Thyroid gland (tissue), 4 donors: ENCODE data around the gene POSTN. TPM values are rescaled to one million over a fixed set of nuclear protein-coding genes. Genes with fewer than 3 reads are reported as not detected.

ENCODE experiments used
- DNase-seq, 2 donors: peaks; one replicate each; pipeline ENCODE4 v3.0.0-alpha.2; 2019
- H3K27ac ChIP-seq, 3 donors: fragments of 200-600 bp; sonication (generic); 1 replicate in 2 of 3; 2 replicates in 1 of 3; pipeline ENCODE4 v1.5.1; 2016 to 2019; ENCODE audit warnings: mild to moderate bottlenecking in 1 of 3, moderate library complexity in 1 of 3
- H3K27me3 ChIP-seq: fragments of 200-600 bp; sonication (generic); one replicate; pipeline ENCODE4 v1.5.1; 2019
- H3K36me3 ChIP-seq, 2 donors: fragments of 200-600 bp; sonication (generic); one replicate each; pipeline ENCODE4 v1.5.1; 2016 to 2019
- H3K4me1 ChIP-seq, 2 donors: fragments of 200-600 bp; sonication (generic); one replicate each; pipeline ENCODE4 v1.5.1; 2017 to 2019
- H3K4me3 ChIP-seq, 3 donors: fragments of 200-600 bp; sonication (generic); replicated peaks in 1 of 3; 1 replicate in 2 of 3; 2 replicates in 1 of 3; pipeline ENCODE4 v1.5.1; 2016; ENCODE audit warnings: mild to moderate bottlenecking in 1 of 3
- H3K9me3 ChIP-seq: fragments of 200-600 bp; sonication (generic); one replicate; pipeline ENCODE4 v1.5.1; 2017
- POLR2A ChIP-seq, 2 donors: fragments of 450-650 bp; IDR thresholded peaks; one replicate each; pipeline ENCODE4 v1.6.1; 2017; ENCODE audit warnings: antibody characterized with exemption in 2 of 2, mild to moderate bottlenecking in 2 of 2, moderate library complexity in 1 of 2
- WGBS, 2 donors: methylation state at CpG; one replicate each; pipeline ENCODE4 v1.1.5; 2017; 5-methylcytosine and 5-hydroxymethylcytosine counted together
- intact Hi-C: fragments of 100-400 bp; cut with DNase I; formaldehyde crosslinking; loops from one replicate; pipeline ENCODE4 v1.15.1; 2023
- total RNA-seq, 4 donors: library from RNA; depleted of rRNA; stranded (reverse); fragments of >200 nt; gene quantifications; one replicate each; pipeline ENCODE4 v1.2.3, GENCODE V29; 2016
- TF ChIP-seq, protein P1 (sequence below), 6 experiments: fragments of 200-600 bp in 3 of 6; fragments of 450-650 bp in 3 of 6; sonication (generic) in 3 of 6; IDR thresholded peaks; one replicate each; pipeline ENCODE4 v1.5.1; 2016 to 2019; ENCODE audit warnings: antibody characterized with exemption in 6 of 6, mild to moderate bottlenecking in 2 of 6, inconsistent platforms in 1 of 6, moderate library complexity in 1 of 6

POSTN gene
- total RNA-seq, 4 donors from 2014 or later: 7.8 to 27.8 (median 11.8) TPM

GRCh38 chr13:37539976-37540605 lies 58.5 kb downstream of the POSTN start:
- Histone ChIP-seq H3K4me1 (no peaks in the 10 kb centered on the region), H3K27ac (no peak overlapping the region), H3K9me3 (no peaks in the 10 kb centered on the region), H3K4me3 (no peak overlapping the region), H3K36me3 (no peaks in the 10 kb centered on the region), H3K27me3 (no peaks in the 10 kb centered on the region)
- intact Hi-C loops: no loop called here
- 89 to 92% methylated on average over 3 of the region's 3 CpGs for WGBS, 2 donors
- no peak for TF ChIP-seq POLR2A (IDR thresholded peaks at IDR 0.05)
- TF ChIP-seq, protein P1, sequence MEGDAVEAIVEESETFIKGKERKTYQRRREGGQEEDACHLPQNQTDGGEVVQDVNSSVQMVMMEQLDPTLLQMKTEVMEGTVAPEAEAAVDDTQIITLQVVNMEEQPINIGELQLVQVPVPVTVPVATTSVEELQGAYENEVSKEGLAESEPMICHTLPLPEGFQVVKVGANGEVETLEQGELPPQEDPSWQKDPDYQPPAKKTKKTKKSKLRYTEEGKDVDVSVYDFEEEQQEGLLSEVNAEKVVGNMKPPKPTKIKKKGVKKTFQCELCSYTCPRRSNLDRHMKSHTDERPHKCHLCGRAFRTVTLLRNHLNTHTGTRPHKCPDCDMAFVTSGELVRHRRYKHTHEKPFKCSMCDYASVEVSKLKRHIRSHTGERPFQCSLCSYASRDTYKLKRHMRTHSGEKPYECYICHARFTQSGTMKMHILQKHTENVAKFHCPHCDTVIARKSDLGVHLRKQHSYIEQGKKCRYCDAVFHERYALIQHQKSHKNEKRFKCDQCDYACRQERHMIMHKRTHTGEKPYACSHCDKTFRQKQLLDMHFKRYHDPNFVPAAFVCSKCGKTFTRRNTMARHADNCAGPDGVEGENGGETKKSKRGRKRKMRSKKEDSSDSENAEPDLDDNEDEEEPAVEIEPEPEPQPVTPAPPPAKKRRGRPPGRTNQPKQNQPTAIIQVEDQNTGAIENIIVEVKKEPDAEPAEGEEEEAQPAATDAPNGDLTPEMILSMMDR (IDR thresholded peaks at IDR 0.05): no peak
- no peak for DNase-seq

GRCh38 chr13:37539170-37539569 lies 59.4 kb downstream of the POSTN start:
- WGBS, 2 donors: 89 to 94% methylated on average over 2 of the region's 2 CpGs
- no peak overlapping the region for H3K4me3 ChIP-seq
- no peak for DNase-seq
- TF ChIP-seq POLR2A (IDR thresholded peaks at IDR 0.05): no peak
- TF ChIP-seq, protein P1 (IDR thresholded peaks at IDR 0.05): no peak
- no peaks in the 10 kb centered on the region for H3K4me1 ChIP-seq
- H3K27me3 ChIP-seq: no peaks in the 10 kb centered on the region
- H3K9me3 ChIP-seq: no peaks in the 10 kb centered on the region
- intact Hi-C loops: no loop called here
- no peak overlapping the region for H3K27ac ChIP-seq
- H3K36me3 ChIP-seq: no peaks in the 10 kb centered on the region

DNA sequence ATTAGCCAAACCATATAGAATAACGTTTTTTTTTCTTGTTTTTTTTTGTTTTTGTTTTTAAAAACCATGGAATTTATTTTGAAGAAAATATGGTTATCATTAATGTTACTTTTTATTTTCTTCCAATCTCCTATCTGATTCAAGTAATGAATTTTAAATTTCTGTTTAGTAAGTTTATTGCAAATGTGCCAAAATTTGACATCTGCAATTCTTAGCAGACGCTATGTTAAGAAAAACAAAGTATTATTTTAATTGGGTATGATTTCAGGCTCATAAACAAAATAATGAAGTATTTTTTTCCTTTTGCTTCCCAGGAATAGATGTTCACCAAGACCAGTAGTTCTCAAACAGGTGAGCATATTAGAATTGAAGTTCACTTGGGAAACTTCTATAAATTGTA lies 63.1 kb downstream of the POSTN start:
- Histone ChIP-seq H3K4me1 (no peaks in the 10 kb centered on the region), H3K4me3 (no peak overlapping the region), H3K27ac (no peak overlapping the region), H3K36me3 (no peaks in the 10 kb centered on the region), H3K9me3 (peaks cover 6% of the 10 kb centered on the region), H3K27me3 (no peaks in the 10 kb centered on the region)
- TF ChIP-seq, protein P1 (IDR thresholded peaks at IDR 0.05): no peak
- TF ChIP-seq POLR2A (IDR thresholded peaks at IDR 0.05): no peak
- DNase-seq: no peak
- intact Hi-C loops: no loop called here
- WGBS, 2 donors: 67 to 80% methylated on average over 2 of the region's 2 CpGs

DNA sequence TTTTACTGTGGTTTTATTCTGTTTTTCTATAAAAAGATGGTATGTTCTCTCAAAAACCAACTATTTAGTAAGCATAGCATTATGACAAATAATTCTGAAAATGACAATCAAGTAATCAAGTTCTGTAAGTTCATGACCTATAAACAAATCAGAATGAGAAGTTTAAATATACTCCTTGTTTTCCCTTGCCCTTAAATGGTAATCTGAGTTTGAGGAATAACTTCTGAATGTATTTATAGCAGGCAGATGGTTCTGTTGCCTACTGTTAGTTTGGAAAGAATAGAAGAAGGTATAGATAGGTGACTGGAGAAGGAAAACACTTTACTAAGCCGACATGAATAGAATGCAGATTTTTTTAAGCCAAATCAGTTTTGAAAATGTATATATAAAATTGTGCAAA lies 63.9 kb downstream of the POSTN start:
- Histone ChIP-seq H3K9me3 (peaks cover 6% of the 10 kb centered on the region), H3K4me3 (no peak overlapping the region), H3K27ac (no peak overlapping the region), H3K27me3 (no peaks in the 10 kb centered on the region), H3K4me1 (no peaks in the 10 kb centered on the region), H3K36me3 (no peaks in the 10 kb centered on the region)
- 92 to 97% methylated on average over 1 of the region's 1 CpG for WGBS, 2 donors
- TF ChIP-seq POLR2A (IDR thresholded peaks at IDR 0.05): no peak
- TF ChIP-seq, protein P1 (IDR thresholded peaks at IDR 0.05): no peak
- no peak for DNase-seq
- intact Hi-C loops: no loop called here

- H3K27me3 ChIP-seq: no peaks in the 10 kb centered on the region
- H3K9me3 ChIP-seq: peaks cover 6% of the 10 kb centered on the region
- no peak for TF ChIP-seq POLR2A (IDR thresholded peaks at IDR 0.05)
- TF ChIP-seq, protein P1 (IDR thresholded peaks at IDR 0.05): no peak
- H3K4me3 ChIP-seq: no peak overlapping the region
- H3K36me3 ChIP-seq: no peaks in the 10 kb centered on the region
- no peaks in the 10 kb centered on the region for H3K4me1 ChIP-seq
- H3K27ac ChIP-seq: no peak overlapping the region
- intact Hi-C loops: no loop called here
- DNase-seq: no peak
- WGBS, 2 donors: 74% methylated on average over 3 of the region's 3 CpGs
Observed at GRCh38 chr13:37534181-37534580, 64.4 kb downstream of the POSTN start.
